CD14-positive monocyte (primary cell): ENCODE data around the gene S100A10. TPM values are rescaled to one million over a fixed set of nuclear protein-coding genes. Genes with fewer than 3 reads are reported as not detected.

Experiments
- DNase-seq, 3 donors: peaks; one replicate each; pipeline ENCODE4 v3.0.0-alpha.2; 2011 to 2022
- H2AFZ ChIP-seq: 2 replicates; pipeline ENCODE4 v1.6.0; 2012; ENCODE audit warnings: mild to moderate bottlenecking, low read depth, low read length, inconsistent platforms; ENCODE audit not compliant: insufficient read depth, poor library complexity, severe bottlenecking
- H3K27ac ChIP-seq, 2 donors: 1 replicate in 1 of 2; 2 replicates in 1 of 2; pipeline ENCODE4 v1.5.1; 2012 to 2013; ENCODE audit warnings: low read length in 2 of 2, control low read depth in 1 of 2, inconsistent platforms in 1 of 2, low read depth in 1 of 2, mild to moderate bottlenecking in 1 of 2
- H3K27me3 ChIP-seq, 2 donors: one replicate each; pipeline versions ENCODE4 v1.6.0 to v1.6.1; 2011 to 2013; ENCODE audit warnings: low read length in 2 of 2; ENCODE audit not compliant: control insufficient read depth in 2 of 2, insufficient read depth in 2 of 2
- H3K36me3 ChIP-seq, 2 donors: replicated peaks in 1 of 2; 1 replicate in 1 of 2; 2 replicates in 1 of 2; pipeline versions ENCODE4 v1.5.1 to v1.6.1; 2012 to 2013; ENCODE audit warnings: low read length in 2 of 2, control low read depth in 1 of 2, inconsistent platforms in 1 of 2, mild to moderate bottlenecking in 1 of 2; ENCODE audit not compliant: insufficient read depth in 2 of 2, control insufficient read depth in 1 of 2
- H3K4me1 ChIP-seq, 2 donors: 1 replicate in 1 of 2; 2 replicates in 1 of 2; pipeline versions ENCODE4 v1.5.1 to v1.6.1; 2012 to 2013; ENCODE audit warnings: low read length in 2 of 2, control low read depth in 1 of 2, inconsistent platforms in 1 of 2, mild to moderate bottlenecking in 1 of 2, moderate library complexity in 1 of 2; ENCODE audit not compliant: insufficient read depth in 2 of 2, control insufficient read depth in 1 of 2
- H3K4me2 ChIP-seq: replicated peaks from 2 replicates; pipeline ENCODE3; 2012; ENCODE audit warnings: low read length, moderate library complexity, mild to moderate bottlenecking; ENCODE audit not compliant: poor library complexity, severe bottlenecking; ENCODE audit errors: extremely low read depth
- H3K4me3 ChIP-seq, 3 experiments: fragments of 200-600 bp in 1 of 3; sonication (generic) in 1 of 3; replicated peaks in 1 of 3; 1 replicate in 2 of 3; 2 replicates in 1 of 3; pipeline ENCODE4 v1.5.1; 2011 to 2013; ENCODE audit warnings: low read length in 3 of 3, mild to moderate bottlenecking in 3 of 3, control low read depth in 2 of 3, low read depth in 2 of 3, inconsistent platforms in 1 of 3, moderate library complexity in 1 of 3
- H3K79me2 ChIP-seq: 2 replicates; pipeline ENCODE4 v1.6.0; 2012; ENCODE audit warnings: mild to moderate bottlenecking, control low read depth, inconsistent platforms, low read length, moderate library complexity; ENCODE audit not compliant: insufficient read depth
- H3K9ac ChIP-seq: 2 replicates; pipeline ENCODE4 v1.6.0; 2017; ENCODE audit warnings: low read length, mild to moderate bottlenecking; ENCODE audit not compliant: insufficient read depth, poor library complexity, severe bottlenecking
- H3K9me3 ChIP-seq, 2 donors: replicated peaks in 1 of 2; 1 replicate in 1 of 2; 2 replicates in 1 of 2; pipeline versions ENCODE4 v1.5.1 to v1.6.1; 2012 to 2013; ENCODE audit warnings: low read length in 2 of 2, control low read depth in 1 of 2; ENCODE audit not compliant: control insufficient read depth in 1 of 2, insufficient read depth in 1 of 2
- H4K20me1 ChIP-seq: 2 replicates; pipeline ENCODE4 v1.6.0; 2012; ENCODE audit warnings: mild to moderate bottlenecking, low read length, control low read depth, moderate library complexity; ENCODE audit not compliant: insufficient read depth
- H3K27ac Mint-ChIP-seq, 7 donors: one replicate each; pipeline ENCODE4 v1.8.0; 2020; ENCODE audit warnings: mild to moderate bottlenecking in 7 of 7, mixed read lengths in 7 of 7, moderate library complexity in 6 of 7, inconsistent platforms in 2 of 7
- H3K27me3 Mint-ChIP-seq, 3 donors: one replicate each; pipeline ENCODE4 v1.8.0; 2021 to 2022; ENCODE audit warnings: low read depth in 3 of 3, mild to moderate bottlenecking in 3 of 3, mixed read lengths in 3 of 3, moderate library complexity in 3 of 3, inconsistent platforms in 1 of 3
- H3K36me3 Mint-ChIP-seq, 2 donors: one replicate each; pipeline ENCODE4 v1.8.0; 2020; ENCODE audit warnings: mixed read lengths in 2 of 2, inconsistent platforms in 1 of 2, mild to moderate bottlenecking in 1 of 2
- H3K4me1 Mint-ChIP-seq: one replicate; pipeline ENCODE4 v1.8.0; 2020; ENCODE audit warnings: mild to moderate bottlenecking, mixed read lengths
- H3K4me3 Mint-ChIP-seq, 2 donors: one replicate each; pipeline ENCODE4 v1.8.0; 2020; ENCODE audit warnings: mild to moderate bottlenecking in 2 of 2, mixed read lengths in 2 of 2, moderate library complexity in 1 of 2
- H3K9me3 Mint-ChIP-seq, 7 donors: one replicate each; pipeline ENCODE4 v1.8.0; 2020 to 2022; ENCODE audit warnings: mixed read lengths in 7 of 7, mild to moderate bottlenecking in 6 of 7, moderate library complexity in 6 of 7, inconsistent platforms in 2 of 7
- WGBS: methylation state at CpG from one replicate; pipeline ENCODE4 v1.1.5; 2013; ENCODE audit warnings: missing lambda C conversion rate; ENCODE audit not compliant: insufficient coverage; 5-methylcytosine and 5-hydroxymethylcytosine counted together
- intact Hi-C, 2 donors: fragments of 100-400 bp; cut with micrococcal nuclease; formaldehyde crosslinking; loops; one replicate each; pipeline versions ENCODE4 v1.15.0 to v1.15.1; 2023
- polyA plus RNA-seq, 3 donors: library from polyadenylated mRNA; depleted of rRNA in 1 of 3; unstranded in 2 of 3; stranded (reverse) in 1 of 3; fragments of 300-500 nt in 2 of 3; fragments of >200 nt in 1 of 3; fragmentation: Illumina TruSeq in 2 of 3; gene quantifications; 1 replicate in 2 of 3; 2 replicates in 1 of 3; pipeline ENCODE4 v1.2.3, GENCODE V29; 2012 to 2021
- TF ChIP-seq, protein P1 (sequence below): fragments of 200-600 bp; IDR thresholded peaks from one replicate; pipeline ENCODE4 v1.8.0; 2022; ENCODE audit warnings: antibody characterized with exemption, mild to moderate bottlenecking

S100A10 gene
- polyA plus RNA-seq, 3 donors, result 422 to 2,138 (median 2,129) TPM

DNA sequence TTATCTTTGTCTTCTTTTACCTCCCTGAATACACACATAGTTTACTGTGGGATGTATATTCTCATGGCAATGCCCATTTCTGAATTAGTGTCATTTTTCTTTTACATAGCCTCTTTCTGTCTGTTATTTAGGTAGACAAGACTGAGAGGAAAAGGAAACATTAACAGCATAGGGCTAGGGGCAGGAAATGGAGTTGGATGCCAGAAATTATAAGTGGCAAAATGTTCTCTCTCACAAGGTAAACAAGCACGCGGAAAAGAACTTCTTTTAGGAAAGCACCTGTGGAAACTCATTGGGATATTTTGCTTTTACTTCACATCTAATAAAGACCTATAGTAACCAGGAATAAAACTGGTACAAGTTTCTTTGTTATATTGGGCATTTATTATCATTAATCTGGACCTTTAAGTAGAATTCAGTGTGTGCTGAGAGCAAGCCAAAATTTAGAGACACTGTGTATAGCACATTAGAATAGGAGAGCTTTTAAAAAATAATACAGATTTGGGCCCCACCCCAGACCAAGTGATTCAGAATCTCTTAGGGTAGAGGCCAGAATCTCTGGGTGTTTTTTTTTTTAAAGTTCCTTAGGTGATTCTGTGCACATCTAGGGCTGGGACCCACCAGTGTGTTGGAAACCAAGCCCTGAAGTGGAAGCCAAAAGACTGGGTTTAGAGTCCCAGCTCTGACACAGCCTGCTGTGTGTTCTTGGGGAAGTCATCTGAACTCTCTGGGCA lies 32.7 kb downstream of the S100A10 start:
- no peak overlapping the region for H2AFZ ChIP-seq
- no peaks in the 10 kb centered on the region for H4K20me1 ChIP-seq
- no peak overlapping the region for H3K4me3 Mint-ChIP-seq
- peaks cover 0 to 1% (median 0%) of the 10 kb centered on the region in 3 donors for H3K27me3 Mint-ChIP-seq
- peaks cover 0 to 2% of the 10 kb centered on the region in 2 donors for H3K27me3 ChIP-seq
- peaks cover 0 to 2% of the 10 kb centered on the region in 2 donors for H3K36me3 Mint-ChIP-seq
- peaks cover 6 to 7% of the 10 kb centered on the region in 2 donors for H3K4me1 ChIP-seq
- H3K4me2 ChIP-seq, result no peak overlapping the region
- no peak overlapping the region for H3K27ac Mint-ChIP-seq
- H3K4me1 Mint-ChIP-seq, result peaks cover 9% of the 10 kb centered on the region
- H3K4me3 ChIP-seq, result no peak overlapping the region
- intact Hi-C loops, result no loop called here
- TF ChIP-seq, protein P1, sequence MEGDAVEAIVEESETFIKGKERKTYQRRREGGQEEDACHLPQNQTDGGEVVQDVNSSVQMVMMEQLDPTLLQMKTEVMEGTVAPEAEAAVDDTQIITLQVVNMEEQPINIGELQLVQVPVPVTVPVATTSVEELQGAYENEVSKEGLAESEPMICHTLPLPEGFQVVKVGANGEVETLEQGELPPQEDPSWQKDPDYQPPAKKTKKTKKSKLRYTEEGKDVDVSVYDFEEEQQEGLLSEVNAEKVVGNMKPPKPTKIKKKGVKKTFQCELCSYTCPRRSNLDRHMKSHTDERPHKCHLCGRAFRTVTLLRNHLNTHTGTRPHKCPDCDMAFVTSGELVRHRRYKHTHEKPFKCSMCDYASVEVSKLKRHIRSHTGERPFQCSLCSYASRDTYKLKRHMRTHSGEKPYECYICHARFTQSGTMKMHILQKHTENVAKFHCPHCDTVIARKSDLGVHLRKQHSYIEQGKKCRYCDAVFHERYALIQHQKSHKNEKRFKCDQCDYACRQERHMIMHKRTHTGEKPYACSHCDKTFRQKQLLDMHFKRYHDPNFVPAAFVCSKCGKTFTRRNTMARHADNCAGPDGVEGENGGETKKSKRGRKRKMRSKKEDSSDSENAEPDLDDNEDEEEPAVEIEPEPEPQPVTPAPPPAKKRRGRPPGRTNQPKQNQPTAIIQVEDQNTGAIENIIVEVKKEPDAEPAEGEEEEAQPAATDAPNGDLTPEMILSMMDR, result no peak
- H3K27ac ChIP-seq, result no peak overlapping the region
- no peaks in the 10 kb centered on the region for H3K36me3 ChIP-seq
- no peaks in the 10 kb centered on the region for H3K79me2 ChIP-seq
- no CpG with 5 or more reads among the region's 2 CpGs for WGBS
- H3K9me3 Mint-ChIP-seq, result no peaks in the 10 kb centered on the region
- no peak for DNase-seq
- H3K9ac ChIP-seq, result no peak overlapping the region
- H3K9me3 ChIP-seq, result no peaks in the 10 kb centered on the region

DNA sequence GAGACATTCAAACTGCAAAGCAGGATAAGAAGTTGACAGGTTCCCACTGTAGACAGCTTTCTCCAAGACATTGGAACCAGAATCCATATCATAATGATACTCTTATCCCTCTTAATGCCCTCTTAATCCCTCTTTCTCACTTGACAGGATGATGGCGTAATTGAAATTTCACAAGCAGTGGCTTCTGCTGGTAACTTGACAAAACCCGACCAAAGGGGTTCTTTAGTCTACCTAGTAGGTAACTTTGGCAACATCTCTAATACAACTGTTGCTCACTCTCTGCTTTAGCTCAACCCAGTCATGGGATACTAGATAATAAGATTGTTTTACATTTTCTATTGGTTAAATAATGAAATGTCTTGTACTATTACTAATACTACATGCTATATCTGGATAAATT lies 34.7 kb downstream of the S100A10 start:
- Mint-ChIP-seq H3K4me3 (no peak overlapping the region), H3K4me1 (peaks cover 11% of the 10 kb centered on the region), H3K36me3 (peaks cover 0 to 2% of the 10 kb centered on the region in 2 donors), H3K9me3 (no peaks in the 10 kb centered on the region), H3K27ac (peak overlapping the region in 1 of 7 donors; percentile 48), H3K27me3 (no peaks in the 10 kb centered on the region)
- Histone ChIP-seq H3K36me3 (no peaks in the 10 kb centered on the region), H3K4me1 (peaks cover 6 to 7% of the 10 kb centered on the region in 2 donors), H2AFZ (no peak overlapping the region), H3K9ac (no peak overlapping the region), H3K4me3 (no peak overlapping the region), H3K27ac (no peak overlapping the region), H3K27me3 (no peaks in the 10 kb centered on the region), H3K4me2 (no peak overlapping the region), H3K79me2 (no peaks in the 10 kb centered on the region), H4K20me1 (no peaks in the 10 kb centered on the region), H3K9me3 (no peaks in the 10 kb centered on the region)
- DNase-seq, result peak in 2 of 3 donors; percentile 42 to 68
- no CpG with 5 or more reads among the region's 2 CpGs for WGBS
- intact Hi-C loops, result no loop called here
- TF ChIP-seq, protein P1, result no peak
